ENCODE measurements around the gene NPDC1. TPM values are rescaled to one million over a fixed set of nuclear protein-coding genes. Genes with fewer than 3 reads are reported as not detected.

NPDC1 gene
- total and polyA plus RNA-seq, 2 donors (not counting 1 experiment from before 2014, with no cell fraction given): 0.17 to 0.19 TPM

- Mint-ChIP-seq H3K27ac (no peak overlapping the region), H3K27me3 (no peaks in the 10 kb centered on the region), H3K4me3 (no peak overlapping the region), H3K4me1 (peaks cover 33% of the 10 kb centered on the region), H3K9me3 (ENCODE audit: insufficient read depth) (no peaks in the 10 kb centered on the region)
- 95% methylated on average over 15 of the region's 16 CpGs for WGBS (ENCODE audit: insufficient coverage)
- Histone ChIP-seq H3K9me3 (ENCODE audit: control extremely low read depth in 1 of 3, control insufficient read depth in 2 of 3, insufficient read depth in 1 of 3, low read length in 2 of 3) (no peaks in the 10 kb centered on the region), H3K79me2 (ENCODE audit: control insufficient read depth, insufficient read depth, low read length) (peaks cover 15% of the 10 kb centered on the region), H3K27me3 (replicated peaks in 1 of 4; ENCODE audit: control extremely low read depth in 1 of 4, control insufficient read depth in 3 of 4, insufficient read depth in 4 of 4, low read length in 3 of 4) (no peaks in the 10 kb centered on the region), H3K9ac (ENCODE audit: low read length) (no peak overlapping the region), H3K4me2 (replicated peaks; ENCODE audit: low read depth, low read length, poor library complexity, severe bottlenecking) (no peak overlapping the region), H3K4me1 (ENCODE audit: control insufficient read depth in 2 of 2, insufficient read depth in 2 of 2, low read length in 2 of 2) (peaks cover 18 to 41% of the 10 kb centered on the region in 2 donors), H3K36me3 (replicated peaks in 1 of 2; ENCODE audit: control extremely low read depth in 1 of 2, control insufficient read depth in 1 of 2, extremely low read depth in 1 of 2, insufficient read depth in 2 of 2, low read length in 1 of 2) (peaks cover 0 to 29% of the 10 kb centered on the region in 2 experiments), H3K27ac (ENCODE audit: low read length in 2 of 2) (no peak overlapping the region), H4K20me1 (ENCODE audit: control insufficient read depth, insufficient read depth, low read length, poor library complexity, severe bottlenecking) (peaks cover 26% of the 10 kb centered on the region), H2AFZ (ENCODE audit: insufficient read depth, low read depth, low read length, poor library complexity, severe bottlenecking) (no peak overlapping the region), H3K4me3 (ENCODE audit: control extremely low read depth in 1 of 5, extremely low read depth in 1 of 5, insufficient read depth in 1 of 5, low read depth in 2 of 5, low read length in 4 of 5) (no peak overlapping the region)
- CTCF ChIA-PET: interaction anchor here (1.5 to 2.0 kb wide), 3 partner anchors 13 to 36 kb away, joined by 3 to 11 read pairs (median 8); partner anchors contain the start of gene SAPCD2
- ATAC-seq (ENCODE audit: low read depth) (no peak), DNase-seq (no peak)
- POLR2A ChIA-PET: interaction anchor here (0.5 to 1.5 kb wide), 2 partner anchors 15 to 21 kb away, joined by 3 to 5 read pairs; no protein-coding TSS in a partner anchor
- TF ChIP-seq CTCF (IDR thresholded peaks at IDR 0.05): no peak
- TF ChIP-seq EZH2 (IDR thresholded peaks at IDR 0.05; ENCODE audit: borderline replicate concordance, insufficient read depth, low read depth, low read length, poor library complexity, severe bottlenecking): no peak
- intact Hi-C loops (cut with micrococcal nuclease): no loop called here
Measured at GRCh38 chr9:137082222-137082924, 36.4 kb upstream of the NPDC1 start.

Data from B cell (primary cell).